Panc1 (cell line): ENCODE results near the gene TIGD3. TPM values are rescaled to one million over a fixed set of nuclear protein-coding genes. Genes with fewer than 3 reads are reported as not detected.
A peak's percentile ranks its signal among the peaks of the same experiment; 100 is the strongest.

Source experiments
- ATAC-seq: fragments of 200-7000 bp; cut with Tn5 transposase; 2 replicates; pipeline ENCODE4 v1.9.1; 2020; ENCODE audit warnings: mild to moderate bottlenecking, moderate library complexity
- BruUV-seq: library from RNA; stranded (reverse); fragments of 400-500 nt; replicated peaks from 2 replicates; lab custom pipeline; 2021; lab: Mats Ljungman, UMichigan
- CTCF ChIA-PET: fragments of 300-600 bp; sonication (Branson Sonifier 250); formaldehyde crosslinking; loops from one replicate; lab custom pipeline; 2022; ENCODE audit warnings: antibody characterized with exemption; lab: Charles Lee
- POLR2A ChIA-PET: fragments of 300-600 bp; sonication (Branson Sonifier 250); formaldehyde crosslinking; loops from one replicate; lab custom pipeline; 2022; ENCODE audit warnings: antibody characterized with exemption; lab: Charles Lee
- DNase-seq: peaks from one replicate; pipeline ENCODE4 v3.0.0-alpha.2; 2010; ENCODE audit warnings: low read depth, low spot score
- H3K27ac ChIP-seq: 2 replicates; pipeline ENCODE4 v1.5.1; 2011; ENCODE audit warnings: mild to moderate bottlenecking, low read length, inconsistent platforms
- H3K27me3 ChIP-seq: fragments of 200-500 bp; sonication (Bioruptor generic); 2 replicates; pipeline ENCODE4 v1.6.0; 2014; ENCODE audit warnings: low read length, inconsistent platforms; ENCODE audit not compliant: control insufficient read depth, insufficient read depth
- H3K36me3 ChIP-seq: fragments of 200-500 bp; sonication (Bioruptor generic); 2 replicates; pipeline ENCODE4 v1.5.1; 2014; ENCODE audit warnings: inconsistent platforms, mild to moderate bottlenecking, low read length, moderate library complexity; ENCODE audit not compliant: control insufficient read depth, insufficient read depth
- H3K4me1 ChIP-seq: 2 replicates; pipeline ENCODE4 v1.5.1; 2011; ENCODE audit warnings: inconsistent platforms, mild to moderate bottlenecking, low read length, moderate library complexity; ENCODE audit not compliant: control insufficient read depth, insufficient read depth
- H3K4me3 ChIP-seq, 2 experiments: 2 replicates each; pipeline ENCODE4 v1.5.1; 2011 to 2012; ENCODE audit warnings: low read depth in 2 of 2, low read length in 2 of 2, mild to moderate bottlenecking in 2 of 2, inconsistent platforms in 1 of 2, moderate library complexity in 1 of 2
- H3K9me3 ChIP-seq: fragments of 200-500 bp; sonication (Bioruptor generic); 2 replicates; pipeline ENCODE4 v1.5.1; 2014; ENCODE audit warnings: low read depth, mild to moderate bottlenecking, inconsistent platforms, low read length, moderate library complexity; ENCODE audit not compliant: control insufficient read depth, insufficient read depth
- POLR2AphosphoS5 ChIP-seq: IDR thresholded peaks from 2 replicates; pipeline ENCODE4 v1.6.1; 2012; ENCODE audit warnings: mild to moderate bottlenecking, low read depth, low read length, moderate library complexity
- SIN3A ChIP-seq: IDR thresholded peaks from 2 replicates; pipeline ENCODE4 v1.6.1; 2012; ENCODE audit warnings: low read depth, mild to moderate bottlenecking, low read length, moderate library complexity, borderline replicate concordance; ENCODE audit not compliant: insufficient read depth
- TCF7L2 ChIP-seq: IDR thresholded peaks from 2 replicates; pipeline ENCODE4 v1.6.1; 2011; ENCODE audit warnings: mild to moderate bottlenecking, low read depth, low read length, inconsistent platforms
- in situ Hi-C: cut with HindIII; loops from 2 replicates; pipeline ENCODE4 v1.10.0; 2016; ENCODE audit warnings: low sequenced_read_pairs, low pct_unique_long_range_greater_than_20kb
- intact Hi-C: fragments of 100-400 bp; cut with micrococcal nuclease; formaldehyde crosslinking; loops from one replicate; pipeline ENCODE4 v1.10.0; 2022; ENCODE audit not compliant: unreplicated experiment
- total RNA-seq: library from RNA; stranded (reverse); gene quantifications from one replicate; pipeline ENCODE4 v1.2.1, GENCODE V29; 2021; ENCODE audit not compliant: unreplicated experiment
- TF ChIP-seq, protein P1 (sequence below), 2 experiments: IDR thresholded peaks; 2 replicates each; pipeline ENCODE4 v1.6.1; 2011 to 2012; ENCODE audit warnings: low read depth in 2 of 2, control low read depth in 1 of 2, low read length in 1 of 2, mild to moderate bottlenecking in 1 of 2, moderate library complexity in 1 of 2; ENCODE audit not compliant: insufficient read depth in 1 of 2
- TF ChIP-seq, protein P2 (sequence below): fragments of 450-650 bp; IDR thresholded peaks from 2 replicates; pipeline ENCODE4 v1.5.1; 2017; ENCODE audit warnings: mild to moderate bottlenecking

Gene TIGD3
- total RNA-seq, 1 experiment from 2014 or later = 2.4 TPM

DNA sequence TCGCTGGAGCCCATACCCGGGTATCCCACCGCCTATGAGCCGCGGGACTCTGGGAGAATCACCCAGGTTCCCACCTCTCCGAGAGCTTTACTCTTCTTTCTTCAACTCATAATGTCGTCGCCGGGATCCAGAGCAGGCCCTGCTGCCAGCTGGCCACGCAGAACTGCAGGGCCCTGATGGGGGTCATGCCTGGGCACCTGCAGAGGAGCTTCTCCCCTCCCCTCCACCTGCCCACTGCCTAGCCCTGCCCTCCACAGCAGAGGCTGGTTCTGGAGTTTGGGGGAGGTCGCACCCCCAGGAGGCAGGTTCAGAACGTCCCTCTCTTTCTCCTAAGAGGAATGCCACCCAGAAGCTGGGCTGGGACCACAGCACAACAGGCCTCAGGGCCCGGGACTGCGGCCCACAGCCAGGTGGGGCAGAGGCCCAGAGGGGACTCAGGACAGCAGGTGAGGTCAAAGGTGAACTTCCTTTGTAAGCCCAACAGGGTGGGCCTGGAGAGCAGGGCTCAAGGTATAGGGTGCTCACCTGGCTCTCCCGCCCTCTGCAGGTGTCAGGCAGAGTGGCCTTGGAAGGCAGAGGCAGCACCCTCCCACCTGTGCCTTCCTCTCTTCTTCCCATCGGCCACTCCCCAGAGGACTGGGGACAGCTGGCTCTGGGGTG, 26.0 kb downstream of the TIGD3 start:
- in situ Hi-C loops = no loop called here
- Histone ChIP-seq H3K4me3 (no peak overlapping the region), H3K27me3 (no peaks in the 10 kb centered on the region), H3K9me3 (no peaks in the 10 kb centered on the region), H3K4me1 (peaks cover 33% of the 10 kb centered on the region), H3K27ac (no peak overlapping the region), H3K36me3 (no peaks in the 10 kb centered on the region)
- no peak for ATAC-seq
- TF ChIP-seq, protein P1, sequence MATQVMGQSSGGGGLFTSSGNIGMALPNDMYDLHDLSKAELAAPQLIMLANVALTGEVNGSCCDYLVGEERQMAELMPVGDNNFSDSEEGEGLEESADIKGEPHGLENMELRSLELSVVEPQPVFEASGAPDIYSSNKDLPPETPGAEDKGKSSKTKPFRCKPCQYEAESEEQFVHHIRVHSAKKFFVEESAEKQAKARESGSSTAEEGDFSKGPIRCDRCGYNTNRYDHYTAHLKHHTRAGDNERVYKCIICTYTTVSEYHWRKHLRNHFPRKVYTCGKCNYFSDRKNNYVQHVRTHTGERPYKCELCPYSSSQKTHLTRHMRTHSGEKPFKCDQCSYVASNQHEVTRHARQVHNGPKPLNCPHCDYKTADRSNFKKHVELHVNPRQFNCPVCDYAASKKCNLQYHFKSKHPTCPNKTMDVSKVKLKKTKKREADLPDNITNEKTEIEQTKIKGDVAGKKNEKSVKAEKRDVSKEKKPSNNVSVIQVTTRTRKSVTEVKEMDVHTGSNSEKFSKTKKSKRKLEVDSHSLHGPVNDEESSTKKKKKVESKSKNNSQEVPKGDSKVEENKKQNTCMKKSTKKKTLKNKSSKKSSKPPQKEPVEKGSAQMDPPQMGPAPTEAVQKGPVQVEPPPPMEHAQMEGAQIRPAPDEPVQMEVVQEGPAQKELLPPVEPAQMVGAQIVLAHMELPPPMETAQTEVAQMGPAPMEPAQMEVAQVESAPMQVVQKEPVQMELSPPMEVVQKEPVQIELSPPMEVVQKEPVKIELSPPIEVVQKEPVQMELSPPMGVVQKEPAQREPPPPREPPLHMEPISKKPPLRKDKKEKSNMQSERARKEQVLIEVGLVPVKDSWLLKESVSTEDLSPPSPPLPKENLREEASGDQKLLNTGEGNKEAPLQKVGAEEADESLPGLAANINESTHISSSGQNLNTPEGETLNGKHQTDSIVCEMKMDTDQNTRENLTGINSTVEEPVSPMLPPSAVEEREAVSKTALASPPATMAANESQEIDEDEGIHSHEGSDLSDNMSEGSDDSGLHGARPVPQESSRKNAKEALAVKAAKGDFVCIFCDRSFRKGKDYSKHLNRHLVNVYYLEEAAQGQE (IDR thresholded peaks at IDR 0.05; ENCODE audit: insufficient read depth in 1 of 2, low read depth in 2 of 2, low read length in 1 of 2) = no peak
- no peak for TF ChIP-seq SIN3A
- no peak for TF ChIP-seq POLR2AphosphoS5
- TF ChIP-seq, protein P2, sequence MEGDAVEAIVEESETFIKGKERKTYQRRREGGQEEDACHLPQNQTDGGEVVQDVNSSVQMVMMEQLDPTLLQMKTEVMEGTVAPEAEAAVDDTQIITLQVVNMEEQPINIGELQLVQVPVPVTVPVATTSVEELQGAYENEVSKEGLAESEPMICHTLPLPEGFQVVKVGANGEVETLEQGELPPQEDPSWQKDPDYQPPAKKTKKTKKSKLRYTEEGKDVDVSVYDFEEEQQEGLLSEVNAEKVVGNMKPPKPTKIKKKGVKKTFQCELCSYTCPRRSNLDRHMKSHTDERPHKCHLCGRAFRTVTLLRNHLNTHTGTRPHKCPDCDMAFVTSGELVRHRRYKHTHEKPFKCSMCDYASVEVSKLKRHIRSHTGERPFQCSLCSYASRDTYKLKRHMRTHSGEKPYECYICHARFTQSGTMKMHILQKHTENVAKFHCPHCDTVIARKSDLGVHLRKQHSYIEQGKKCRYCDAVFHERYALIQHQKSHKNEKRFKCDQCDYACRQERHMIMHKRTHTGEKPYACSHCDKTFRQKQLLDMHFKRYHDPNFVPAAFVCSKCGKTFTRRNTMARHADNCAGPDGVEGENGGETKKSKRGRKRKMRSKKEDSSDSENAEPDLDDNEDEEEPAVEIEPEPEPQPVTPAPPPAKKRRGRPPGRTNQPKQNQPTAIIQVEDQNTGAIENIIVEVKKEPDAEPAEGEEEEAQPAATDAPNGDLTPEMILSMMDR = no peak
- TF ChIP-seq TCF7L2 = no peak
- ChIA-PET POLR2A (interaction anchor here (0.7 kb wide), 1 partner anchor 128 kb away, joined by 3 read pairs; no protein-coding TSS in a partner anchor), CTCF (no interaction called here)
- no peak for DNase-seq
- no TSS peak for BruUV-seq
- intact Hi-C loops = no loop called here

DNA sequence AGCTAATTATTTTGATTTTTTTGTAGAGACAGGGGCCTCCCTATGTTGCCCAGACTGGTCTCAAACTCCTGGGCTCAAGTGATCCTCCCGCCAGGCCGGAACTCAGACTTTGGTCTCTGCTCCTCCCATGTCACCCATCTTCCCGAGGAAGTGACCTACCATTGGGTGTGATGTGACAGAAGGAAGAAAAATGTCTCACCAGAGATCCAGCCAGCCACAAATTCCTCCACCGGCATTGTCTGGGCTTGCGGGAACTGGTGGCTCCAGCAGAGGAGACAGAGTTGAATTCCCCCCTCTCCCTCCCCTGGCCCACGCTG, 27.1 kb downstream of the TIGD3 start:
- Histone ChIP-seq H3K36me3 (no peaks in the 10 kb centered on the region; the same call in 1 of the 2 replicates), H3K4me1 (peaks cover 38% of the 10 kb centered on the region), H3K9me3 (no peaks in the 10 kb centered on the region), H3K27me3 (no peaks in the 10 kb centered on the region), H3K27ac (peak overlapping the region; percentile 92), H3K4me3 (peak overlapping the region; percentile 36 to 51)
- no TSS peak for BruUV-seq
- CTCF ChIA-PET = interaction anchor here (0.5 to 1.1 kb wide), 4 partner anchors 17 to 207 kb away, joined by 3 to 10 read pairs (median 4); no protein-coding TSS in a partner anchor
- in situ Hi-C loops (no loop called here), intact Hi-C loops (no loop called here)
- peak; percentile 12 for DNase-seq
- ATAC-seq = peak; percentile 9
- POLR2A ChIA-PET = interaction anchor here (0.6 to 0.7 kb wide), 4 partner anchors 20 to 117 kb away, joined by 3 to 16 read pairs (median 8); partner anchors contain the start of gene MALAT1
- TF ChIP-seq, protein P2 = no peak
- TF ChIP-seq TCF7L2 = no peak
- no peak for TF ChIP-seq SIN3A
- no peak for TF ChIP-seq POLR2AphosphoS5
- TF ChIP-seq, protein P1 (IDR thresholded peaks at IDR 0.05; ENCODE audit: insufficient read depth in 1 of 2, low read depth in 2 of 2, low read length in 1 of 2) = no peak
